ENCODE measurements around the gene ANP32B.

The ANP32B gene

DNA sequence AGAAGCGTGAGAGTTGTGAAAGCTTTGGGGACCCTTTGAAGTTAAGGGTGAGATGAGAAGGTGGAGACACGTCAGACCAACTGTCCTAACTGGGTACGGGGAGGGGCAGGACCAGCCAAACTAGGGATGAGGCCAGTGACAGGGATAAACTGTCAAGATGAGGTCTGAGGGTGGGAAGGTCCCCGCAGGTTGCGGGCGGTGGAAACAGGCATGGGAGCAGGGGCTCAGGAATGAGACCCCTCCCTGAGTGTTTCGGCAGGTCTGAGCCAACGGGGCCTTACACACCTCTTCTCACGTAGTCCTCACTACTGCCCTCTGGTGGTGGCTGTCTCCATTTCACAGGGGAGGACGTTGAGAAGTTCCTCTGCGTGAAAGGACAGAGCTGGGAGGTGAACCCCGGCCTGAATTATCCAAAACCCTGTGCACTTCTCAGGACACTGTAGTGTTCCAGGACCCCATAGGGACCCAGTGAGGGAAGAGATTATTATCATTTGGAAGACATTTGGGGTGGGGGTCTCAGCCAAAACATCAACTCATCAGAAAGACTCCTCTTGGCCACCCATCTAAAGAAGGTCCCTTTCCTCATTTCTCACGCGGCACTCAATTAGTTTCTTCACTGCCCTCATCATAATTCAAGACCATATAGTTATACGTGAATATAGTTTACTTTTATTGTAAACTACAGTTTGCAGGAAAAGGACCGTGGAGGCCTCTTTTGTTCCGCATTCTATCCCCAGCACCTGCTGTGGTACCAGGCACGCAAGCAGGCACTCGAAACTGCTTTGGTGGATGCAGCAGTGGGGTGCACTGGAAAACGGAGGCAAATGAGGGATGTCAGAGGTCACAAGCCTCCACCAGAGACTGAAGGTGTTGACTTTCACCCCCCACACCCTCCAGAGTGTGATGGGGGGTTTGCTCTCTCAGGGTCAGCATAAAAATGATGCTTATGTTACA lies 51.7 kb downstream of the ANP32B start:
- peak; percentile 86 for DNase-seq

DNA sequence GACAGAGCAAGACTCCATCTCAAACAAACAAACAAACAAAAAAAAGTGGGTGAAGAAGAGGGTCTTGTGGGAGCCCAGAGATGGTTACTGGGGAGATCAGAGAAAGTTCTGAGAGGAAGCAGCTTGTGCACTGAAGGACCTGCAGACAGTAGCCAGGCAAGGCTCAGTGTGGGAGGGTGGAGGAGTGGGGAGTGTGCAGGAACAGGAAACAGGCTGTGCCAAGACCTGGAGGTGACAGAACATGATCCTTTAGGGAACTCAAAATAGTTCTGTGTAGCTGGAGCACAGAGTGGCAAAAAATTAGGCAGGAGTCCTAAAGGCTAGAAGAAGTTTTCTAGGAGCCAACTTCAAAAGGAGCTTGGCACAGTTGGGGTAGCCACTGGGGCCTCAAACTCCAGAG lies 54.2 kb downstream of the ANP32B start:
- no peak for DNase-seq

DNA sequence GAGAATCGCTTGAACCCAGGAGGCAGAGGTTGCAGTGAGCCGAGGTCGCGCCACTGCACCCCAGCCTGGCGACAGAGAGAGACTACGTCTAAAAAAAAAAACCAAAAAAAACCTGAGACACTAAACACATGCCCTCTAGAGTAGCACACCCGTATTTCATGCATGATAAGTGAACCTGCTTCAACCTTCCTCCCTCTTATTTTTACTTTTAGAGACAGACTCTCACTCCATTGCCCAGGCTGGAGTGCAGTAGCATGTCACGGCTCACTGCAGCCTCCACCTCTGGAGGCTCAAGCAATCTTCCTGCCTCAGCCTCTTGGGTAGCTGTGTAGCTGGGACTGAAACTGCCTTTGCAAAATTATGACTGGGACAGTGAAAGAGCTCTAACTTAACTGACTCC lies 55.8 kb downstream of the ANP32B start:
- DNase-seq, result no peak

DNA sequence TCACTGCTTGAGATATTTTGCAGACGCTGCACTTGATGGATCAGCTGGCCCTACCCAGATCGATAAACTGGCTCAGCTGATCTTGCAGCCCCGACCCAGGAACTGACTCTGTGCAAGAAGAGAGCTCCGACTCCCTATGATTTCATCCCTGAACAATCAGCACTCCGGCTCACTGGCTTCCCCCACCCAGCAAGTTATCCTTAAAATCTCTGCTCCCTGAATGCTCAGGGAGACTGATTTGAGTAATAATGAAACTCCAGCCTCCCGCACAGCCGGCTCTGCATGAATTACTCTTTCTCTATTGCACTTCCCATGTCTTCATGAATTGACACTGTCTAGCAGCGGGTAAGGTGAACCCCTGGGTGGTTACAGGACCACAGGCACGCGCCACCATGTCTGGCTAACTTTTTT lies 56.5 kb downstream of the ANP32B start:
- DNase-seq, result no peak

DNA sequence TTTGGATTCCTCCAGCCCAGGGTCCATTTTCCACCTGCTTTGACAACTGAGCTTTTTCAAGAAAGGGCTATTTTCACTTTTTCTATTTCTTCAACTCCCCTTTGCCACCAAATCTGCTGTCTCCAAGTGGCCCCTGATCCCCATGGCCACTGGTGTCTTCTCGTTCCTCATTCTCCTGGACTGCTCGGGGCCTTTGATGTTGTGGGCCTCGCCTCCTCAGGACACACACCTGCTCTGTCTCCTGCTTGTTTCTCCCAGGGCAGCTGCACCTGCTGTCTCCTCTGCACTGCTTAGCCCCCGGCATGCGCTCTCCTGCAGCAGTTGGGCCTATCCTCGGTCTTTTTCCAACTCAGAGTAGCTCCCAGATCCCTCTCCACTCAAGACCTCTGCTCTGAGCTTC lies 57.1 kb downstream of the ANP32B start:
- no peak for DNase-seq

DNA sequence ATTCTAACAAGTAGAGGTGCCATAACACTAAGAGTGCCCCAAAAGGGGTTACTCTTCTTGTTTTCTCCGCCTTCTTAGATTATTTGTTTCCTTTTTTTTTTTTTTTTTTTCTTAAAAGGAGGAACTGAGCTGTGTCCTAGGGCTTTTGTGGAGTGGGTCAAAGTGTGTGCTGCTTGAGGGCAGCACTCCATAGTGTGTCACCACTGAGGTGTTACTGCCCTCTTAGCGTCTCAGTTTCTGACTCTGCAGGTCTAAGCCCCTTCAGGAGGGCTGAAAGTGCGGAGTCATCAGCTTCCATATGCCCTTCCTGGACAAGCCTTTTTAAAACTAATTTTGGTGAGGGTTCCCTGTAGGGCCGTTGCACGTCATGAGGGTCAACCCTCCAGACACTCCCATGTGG lies 60.8 kb downstream of the ANP32B start:
- no peak for DNase-seq

DNA sequence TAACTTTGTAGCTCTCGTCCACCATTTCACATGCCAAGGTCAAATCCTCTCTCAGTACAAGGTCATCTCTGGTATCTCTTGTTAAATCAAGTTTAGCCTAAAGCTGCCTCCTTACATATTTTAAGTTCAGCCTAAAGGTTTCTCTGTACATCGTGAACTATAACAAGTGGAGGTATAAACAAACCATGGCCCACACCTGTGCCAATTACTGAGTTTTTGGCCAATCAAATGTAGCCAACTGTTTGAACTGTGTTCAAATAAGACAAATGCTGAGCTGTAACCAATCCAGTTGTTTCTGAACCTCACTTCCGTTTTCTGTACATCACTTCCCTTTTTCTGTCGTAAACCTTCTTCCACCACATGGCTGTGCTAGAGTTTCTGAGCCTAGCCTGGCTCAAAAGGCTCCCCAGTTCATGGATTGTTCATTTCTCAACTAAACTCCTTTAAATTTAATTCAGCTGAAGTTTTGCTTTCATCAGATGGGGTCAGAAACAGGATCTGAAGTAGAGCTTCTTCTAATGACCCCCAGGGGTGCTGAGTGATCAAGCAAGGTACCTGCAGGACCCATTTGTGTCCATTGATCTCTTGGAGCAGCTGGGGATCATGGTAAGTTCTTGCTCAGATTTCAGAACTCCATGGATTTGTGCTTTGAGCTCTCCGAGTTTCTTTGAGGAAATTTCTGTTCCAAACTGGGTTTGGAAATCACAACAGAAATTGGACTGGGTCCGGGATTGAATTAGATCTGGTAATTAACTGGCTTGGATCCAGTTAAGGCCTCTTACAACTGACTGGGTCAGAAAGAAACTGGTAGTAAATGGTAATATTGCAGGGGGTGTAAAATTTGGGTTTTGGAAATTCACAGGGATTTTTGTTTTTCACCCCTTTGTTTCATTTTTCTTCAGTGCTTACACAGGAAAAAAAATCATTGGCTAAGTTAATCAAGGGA lies 62.4 kb downstream of the ANP32B start:
- DNase-seq, result no peak

DNA sequence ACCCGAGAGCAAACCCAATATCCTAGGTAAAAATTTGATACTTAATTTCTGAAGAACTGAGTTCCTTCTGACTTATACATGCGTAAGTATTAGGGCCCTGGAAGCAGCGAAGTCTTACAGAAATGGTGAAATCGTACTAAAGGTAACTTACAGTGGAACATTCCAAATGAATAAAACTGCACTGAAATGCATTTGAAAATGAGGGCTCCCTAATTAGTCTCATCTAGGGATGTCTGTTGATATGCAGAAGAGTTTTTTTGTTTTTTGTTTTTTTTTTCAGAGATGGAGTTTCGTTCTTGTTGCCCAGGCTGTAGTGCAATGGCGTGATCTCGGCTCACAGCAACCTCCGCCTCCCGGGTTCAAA lies 63.0 kb downstream of the ANP32B start:
- DNase-seq, result no peak

DNA sequence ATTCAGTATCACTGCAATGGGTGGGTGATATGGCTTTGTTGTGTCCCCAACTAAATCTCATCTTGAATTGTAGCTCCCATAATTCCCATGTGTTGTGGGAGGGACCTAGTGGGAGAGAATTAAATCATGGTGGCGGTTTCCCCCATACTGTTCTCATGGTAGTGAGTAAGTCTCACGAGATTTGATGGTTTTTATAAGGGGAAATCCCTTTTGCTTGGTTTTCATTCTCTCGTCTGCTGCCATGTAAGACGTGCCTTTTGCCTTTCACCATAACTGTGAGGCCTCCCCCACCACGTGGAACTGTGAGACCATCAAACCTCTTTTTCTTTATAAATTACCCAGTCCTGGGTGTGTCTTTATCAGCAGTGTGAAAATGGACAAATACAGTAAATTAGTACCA lies 63.9 kb downstream of the ANP32B start:
- DNase-seq, result no peak

DNA sequence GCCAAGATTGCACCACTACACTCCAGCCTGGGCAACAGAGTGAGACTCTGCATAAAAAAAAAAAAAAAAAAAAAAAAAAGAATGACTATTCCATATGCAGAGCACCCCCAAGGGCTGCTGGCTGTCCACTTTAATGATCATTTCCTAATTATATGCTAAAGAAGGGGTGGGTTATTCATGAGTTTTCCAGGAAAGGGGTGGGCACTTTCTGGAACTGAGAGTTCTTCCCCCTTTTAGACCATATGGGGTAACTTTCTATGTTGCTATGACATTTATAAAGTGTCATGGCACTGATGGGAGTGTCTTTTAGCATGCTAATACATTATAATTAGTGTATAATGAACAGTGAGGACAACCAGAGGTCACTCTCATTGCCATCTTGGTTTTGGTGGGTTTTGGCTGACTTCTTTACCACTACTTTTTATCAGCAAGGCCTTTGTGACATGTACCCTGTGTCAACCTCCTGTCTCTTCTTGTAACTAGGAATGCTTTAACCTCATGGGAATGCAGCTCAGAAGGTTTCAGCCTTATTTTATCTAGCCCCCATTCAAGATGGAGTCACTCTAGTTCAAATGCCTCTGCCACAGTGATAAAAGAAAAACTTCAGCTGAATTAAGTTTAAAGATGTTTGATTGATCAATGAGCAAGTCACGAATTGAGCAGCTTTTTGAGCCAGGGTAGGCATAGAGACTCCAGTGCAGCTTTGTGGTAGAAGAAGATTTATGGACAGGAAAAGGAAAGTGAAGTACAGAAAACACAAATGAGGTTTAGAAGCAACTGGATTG lies 66.3 kb downstream of the ANP32B start:
- DNase-seq, result no peak

DNA sequence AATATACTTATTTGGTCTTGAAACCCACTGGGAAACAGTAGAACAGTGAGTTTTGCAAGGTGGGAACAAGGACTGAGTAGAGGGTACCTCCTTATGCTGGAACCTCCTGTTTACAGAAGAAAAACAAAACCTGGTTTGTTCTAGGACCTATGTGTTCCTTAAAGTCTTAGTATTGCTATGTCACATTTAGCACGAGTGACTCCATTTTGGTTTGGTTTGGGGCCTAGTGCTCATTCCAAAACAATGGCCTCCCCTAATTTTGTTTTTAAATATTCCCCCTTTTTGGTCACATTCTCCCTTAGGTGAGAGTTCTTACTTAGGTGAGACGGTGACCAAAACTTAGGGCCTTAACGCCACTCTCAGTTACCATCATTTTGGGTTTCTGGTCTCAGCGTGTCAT lies 67.2 kb downstream of the ANP32B start:
- no peak for DNase-seq

DNA sequence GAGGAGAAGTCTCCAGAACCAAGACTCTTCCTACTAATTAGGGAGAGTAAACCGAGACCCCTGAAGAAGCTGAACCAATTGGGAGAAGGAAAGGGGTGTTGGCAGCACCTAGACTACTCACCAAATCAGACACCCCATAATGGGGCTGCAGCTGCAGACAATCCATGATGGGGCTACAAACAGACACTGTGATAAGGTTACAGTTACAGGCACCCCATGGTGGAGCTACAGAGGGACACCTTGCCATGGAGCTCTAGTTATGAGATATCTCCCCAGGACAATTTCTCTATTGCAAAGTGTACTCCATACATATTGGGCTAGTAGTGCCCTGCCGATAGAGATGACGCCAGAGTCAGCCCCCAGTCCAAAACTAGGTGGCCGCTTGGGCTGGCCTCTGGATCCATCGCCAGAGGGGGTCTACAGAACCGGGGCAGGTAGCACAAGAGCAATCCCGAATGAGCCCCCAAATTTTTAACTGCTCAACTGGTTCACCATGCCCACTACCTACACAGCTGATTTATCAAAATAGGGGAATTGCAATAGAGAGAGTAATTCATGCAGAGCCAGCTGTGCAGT lies 71.3 kb downstream of the ANP32B start:
- DNase-seq, result no peak

DNA sequence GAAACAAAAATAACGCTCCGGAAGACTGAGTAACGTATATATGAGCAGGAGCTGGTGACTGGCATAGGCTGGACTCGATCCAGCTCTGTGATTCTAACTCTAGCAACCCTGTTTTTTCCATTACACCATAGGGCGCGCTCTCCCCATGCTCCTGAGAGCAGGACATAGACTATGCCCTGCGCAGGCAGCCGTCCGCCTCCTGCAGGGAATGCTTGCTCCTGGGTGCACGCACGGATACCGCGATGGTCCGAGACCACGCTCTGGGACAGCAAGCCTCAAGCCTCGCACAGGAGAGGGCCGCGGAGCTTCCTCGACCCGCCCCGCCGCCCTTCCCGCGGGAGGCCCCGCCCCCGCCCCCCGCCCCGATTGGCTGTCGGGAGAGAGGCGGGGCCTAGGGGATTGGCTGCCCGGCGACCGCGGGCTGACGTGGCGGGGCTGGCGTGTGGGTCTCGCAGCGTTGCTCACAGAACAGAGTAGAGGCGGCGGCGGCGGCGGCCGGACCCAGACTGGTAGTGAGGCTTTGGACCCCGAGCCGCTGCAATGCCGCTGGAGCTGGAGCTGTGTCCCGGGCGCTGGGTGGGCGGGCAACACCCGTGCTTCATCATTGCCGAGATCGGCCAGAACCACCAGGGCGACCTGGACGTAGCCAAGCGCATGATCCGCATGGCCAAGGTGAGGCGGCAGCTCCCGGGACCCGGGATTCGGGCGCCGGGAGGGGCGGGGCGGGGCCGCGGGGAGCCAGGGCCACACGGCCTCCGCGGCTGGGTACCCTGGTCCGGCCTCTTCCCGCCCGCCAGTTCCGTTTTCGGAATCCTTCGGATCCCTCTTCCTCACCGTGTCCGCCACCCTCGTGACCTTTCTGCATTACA lies 73.4 kb downstream of the ANP32B start, which contains the start of gene NANS:
NANS (plus strand) TSS at position 464 of the 869 bp plus-strand sequence; CDS start at position 541, 77 bp downstream.
- DNase-seq, result peak; percentile 91

DNA sequence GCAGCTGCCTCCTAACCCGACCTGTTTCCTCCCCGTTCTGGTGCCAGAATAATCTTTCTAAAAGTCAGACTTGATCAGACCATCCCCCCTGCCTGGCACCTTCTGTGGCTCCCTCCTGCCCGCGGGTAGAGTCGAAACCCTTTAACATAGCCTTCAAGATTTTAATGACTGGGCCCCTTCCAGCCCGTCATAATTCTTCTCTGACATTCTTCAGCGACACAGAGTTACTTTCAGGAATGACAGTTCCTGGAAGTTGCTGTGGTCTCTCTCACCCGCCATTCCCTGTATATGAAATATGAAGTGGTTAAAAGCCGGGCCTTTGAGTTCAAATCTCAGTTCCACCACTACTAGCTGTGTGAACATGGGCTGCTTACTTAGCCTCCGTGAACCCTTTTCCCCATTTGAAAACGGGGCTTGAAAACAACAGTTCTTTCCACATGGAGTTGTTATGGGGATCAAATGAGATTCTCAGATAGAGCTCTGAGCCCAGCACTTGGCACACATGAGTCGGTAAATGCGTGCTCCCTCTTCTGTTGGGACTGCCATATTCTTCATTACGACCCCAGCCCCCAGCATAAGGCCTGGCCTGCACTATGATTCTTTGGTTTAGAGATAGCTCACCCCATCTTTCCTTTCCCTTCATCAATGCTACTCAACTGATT lies 74.1 kb downstream of the ANP32B start:
- no peak for DNase-seq

DNA sequence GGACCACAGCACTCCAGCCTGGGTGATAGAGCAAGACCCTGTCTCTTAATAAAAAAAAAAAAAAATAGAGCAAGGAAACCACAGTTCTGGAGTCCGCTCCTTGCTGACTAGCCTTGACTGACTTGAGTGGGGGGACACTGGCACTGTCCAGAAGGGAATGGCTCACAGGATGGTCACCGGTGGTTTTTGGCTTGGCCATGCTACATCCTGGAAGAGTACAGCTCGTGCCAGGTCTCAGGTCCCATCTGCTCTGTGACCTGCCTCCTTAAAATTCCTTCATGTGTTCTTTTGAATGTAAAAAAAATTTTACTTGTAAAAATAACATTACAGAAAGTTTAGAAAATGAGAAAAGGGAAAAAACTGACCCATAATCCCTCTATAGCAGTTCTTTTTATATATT lies 79.0 kb downstream of the ANP32B start:
- no peak for DNase-seq

DNA sequence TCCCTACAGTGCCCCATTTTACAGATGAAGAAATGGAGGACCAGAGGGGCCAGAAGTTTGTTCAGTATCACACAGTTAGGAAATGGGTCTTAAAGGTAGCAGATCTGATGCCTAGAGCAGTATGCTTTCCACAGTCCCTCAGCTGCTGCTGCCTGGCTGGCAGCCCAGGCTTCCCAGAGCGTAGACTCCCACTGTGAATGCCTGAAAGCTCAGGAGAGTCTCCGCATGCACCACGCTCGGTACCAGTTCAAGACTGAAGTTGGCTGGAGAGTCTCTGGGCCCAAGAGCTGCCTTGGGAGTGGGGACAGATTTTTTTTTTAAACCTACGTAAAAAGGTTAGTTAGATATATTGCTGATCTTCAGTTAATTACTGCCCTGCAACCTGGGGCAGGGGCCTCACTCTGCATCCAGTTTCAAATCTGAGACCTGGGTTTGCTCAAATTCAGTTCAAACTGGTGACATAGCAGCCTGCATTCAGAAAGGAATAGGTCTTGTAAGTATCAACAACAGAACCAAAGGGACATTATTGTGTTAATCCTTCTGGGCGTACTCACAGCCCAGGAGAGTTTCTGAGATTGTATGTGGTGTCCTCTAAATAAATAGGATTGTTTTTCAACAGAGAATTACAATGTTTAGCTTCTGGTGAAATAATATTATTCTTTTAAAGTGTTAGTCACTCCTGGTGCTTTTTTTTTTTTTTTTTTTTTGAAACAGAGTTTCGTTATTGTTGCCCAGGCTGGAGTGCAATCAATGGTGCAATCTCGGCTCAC lies 81.7 kb downstream of the ANP32B start:
- no peak for DNase-seq
